NB4 (cell line): Measurements from ENCODE around the gene JAM3.

Source experiments
- CTCF ChIP-seq: IDR thresholded peaks from one replicate; pipeline ENCODE4 v1.5.1; 2012; ENCODE audit warnings: low read depth, low read length
- MYC ChIP-seq: IDR thresholded peaks from 2 replicates; pipeline ENCODE4 v1.6.1; 2011; ENCODE audit warnings: low read depth, low read length
- POLR2A ChIP-seq: IDR thresholded peaks from 2 replicates; pipeline ENCODE4 v1.6.1; 2011; ENCODE audit warnings: mild to moderate bottlenecking; ENCODE audit not compliant: insufficient read length; ENCODE audit errors: extremely low read depth
- TF ChIP-seq, protein P1 (sequence below): IDR thresholded peaks from 2 replicates; pipeline ENCODE4 v1.6.1; 2011; ENCODE audit warnings: low read depth, low read length

DNA sequence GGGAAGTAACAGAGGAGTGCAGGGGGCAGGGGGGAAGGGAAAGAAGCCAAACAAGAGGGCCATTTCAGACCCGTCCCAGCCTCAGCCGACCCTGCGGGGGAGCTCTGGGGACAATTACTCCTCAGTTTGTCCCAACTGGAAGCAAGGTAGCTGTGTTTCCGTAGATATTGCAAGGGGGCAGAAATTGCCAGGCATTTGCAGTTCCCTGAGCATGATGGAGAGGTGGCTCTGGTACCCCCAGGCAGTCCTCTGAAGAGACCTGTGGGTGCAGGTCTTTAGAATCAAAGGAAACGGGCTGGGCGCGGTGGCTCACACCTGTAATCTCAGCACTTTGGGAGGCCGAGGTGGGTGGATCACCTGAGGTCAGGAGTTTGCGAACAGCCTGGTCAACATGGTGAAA, 13.8 kb upstream of the JAM3 start:
- TF ChIP-seq POLR2A (no peak), CTCF (no peak), MYC (no peak)
- TF ChIP-seq, protein P1, sequence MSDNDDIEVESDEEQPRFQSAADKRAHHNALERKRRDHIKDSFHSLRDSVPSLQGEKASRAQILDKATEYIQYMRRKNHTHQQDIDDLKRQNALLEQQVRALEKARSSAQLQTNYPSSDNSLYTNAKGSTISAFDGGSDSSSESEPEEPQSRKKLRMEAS: no peak
